Measurements from ENCODE around the gene ANKUB1. TPM values are rescaled to one million over a fixed set of nuclear protein-coding genes. Genes with fewer than 3 reads are reported as not detected.

ANKUB1 gene
- total RNA-seq, 3 donors from 2014 or later (not counting 1 experiment from before 2014, with no cell fraction given) = not detected

DNA sequence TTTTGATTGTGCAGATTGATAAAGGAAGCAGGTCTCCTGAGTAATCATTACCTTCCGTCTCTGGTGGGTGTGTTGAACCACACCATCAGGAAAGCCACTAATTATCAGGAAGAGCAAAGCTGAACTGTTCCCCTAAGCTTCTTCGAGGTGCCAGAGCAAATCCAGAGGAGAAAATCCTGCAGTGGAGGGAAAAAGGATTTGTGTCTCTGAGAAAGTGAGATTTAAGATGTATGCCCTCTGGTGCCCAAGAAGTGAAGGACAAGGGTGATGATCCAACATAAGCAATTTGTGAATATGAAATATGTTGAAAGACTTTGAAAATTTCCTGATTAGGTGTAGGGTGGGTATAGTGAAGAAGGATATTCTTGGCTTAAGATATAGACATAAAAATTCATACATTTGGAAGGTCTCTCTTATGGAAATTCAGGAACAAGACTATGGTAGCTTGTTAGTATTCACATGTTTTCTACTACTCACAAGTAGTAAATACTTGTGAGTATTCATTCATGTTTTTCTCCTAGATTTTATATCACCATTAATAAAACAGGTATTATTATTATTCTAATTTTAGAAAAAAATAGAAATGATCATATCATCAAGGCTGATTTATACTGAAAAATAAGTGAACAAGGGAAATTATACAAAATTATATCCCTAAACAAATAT is 74.8 kb downstream of the ANKUB1 start:
- no peak overlapping the region for H3K4me3 Mint-ChIP-seq

DNA sequence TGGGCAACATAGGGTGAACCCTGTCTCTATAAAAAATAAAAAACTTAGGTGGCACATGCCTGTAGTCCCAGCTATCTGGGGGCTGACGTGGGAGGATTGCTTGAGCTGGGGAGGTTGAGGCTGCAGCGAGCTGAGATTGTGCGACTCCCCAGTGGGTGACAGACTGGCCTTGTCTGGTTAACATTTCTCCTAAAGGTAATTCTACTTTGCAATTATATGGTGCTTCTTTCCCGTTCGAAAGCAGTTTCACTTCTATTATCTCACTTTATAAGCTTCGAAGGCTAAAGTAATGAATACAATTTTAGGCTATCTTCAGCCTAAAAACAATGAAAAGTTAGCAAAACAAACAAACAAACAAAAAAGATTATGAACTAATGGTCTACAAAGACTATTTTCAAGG is 75.4 kb downstream of the ANKUB1 start:
- Histone ChIP-seq H3K4me3 (ENCODE audit: low read length) (no peak overlapping the region), H3K9me3 (ENCODE audit: control insufficient read depth, insufficient read depth, low read length) (no peaks in the 10 kb centered on the region), H3K27me3 (ENCODE audit: control insufficient read depth, insufficient read depth, low read length) (no peaks in the 10 kb centered on the region), H3K4me1 (ENCODE audit: control insufficient read depth, insufficient read depth, low read length) (no peaks in the 10 kb centered on the region), H3K27ac (ENCODE audit: low read length) (no peak overlapping the region), H3K36me3 (ENCODE audit: control insufficient read depth, insufficient read depth, low read length) (no peaks in the 10 kb centered on the region)
- Mint-ChIP-seq H3K27ac (no peak overlapping the region), H3K27me3 (ENCODE audit: low read depth in 2 of 2) (peaks cover under 1 to 14% of the 10 kb centered on the region in 2 donors), H3K4me1 (no peaks in the 10 kb centered on the region), H3K36me3 (no peaks in the 10 kb centered on the region), H3K4me3 (no peak overlapping the region), H3K9me3 (no peaks in the 10 kb centered on the region)
- DNase-seq (no peak), ATAC-seq (no peak)
- WGBS (ENCODE audit: insufficient coverage) = 96% methylated on average over 6 of the region's 6 CpGs
- intact Hi-C loops (cut with micrococcal nuclease) = loop anchor here (1.0 to 5.0 kb wide), 3 partner anchors 185 to 223 kb away; no protein-coding TSS in a partner anchor
- TF ChIP-seq, protein P1, sequence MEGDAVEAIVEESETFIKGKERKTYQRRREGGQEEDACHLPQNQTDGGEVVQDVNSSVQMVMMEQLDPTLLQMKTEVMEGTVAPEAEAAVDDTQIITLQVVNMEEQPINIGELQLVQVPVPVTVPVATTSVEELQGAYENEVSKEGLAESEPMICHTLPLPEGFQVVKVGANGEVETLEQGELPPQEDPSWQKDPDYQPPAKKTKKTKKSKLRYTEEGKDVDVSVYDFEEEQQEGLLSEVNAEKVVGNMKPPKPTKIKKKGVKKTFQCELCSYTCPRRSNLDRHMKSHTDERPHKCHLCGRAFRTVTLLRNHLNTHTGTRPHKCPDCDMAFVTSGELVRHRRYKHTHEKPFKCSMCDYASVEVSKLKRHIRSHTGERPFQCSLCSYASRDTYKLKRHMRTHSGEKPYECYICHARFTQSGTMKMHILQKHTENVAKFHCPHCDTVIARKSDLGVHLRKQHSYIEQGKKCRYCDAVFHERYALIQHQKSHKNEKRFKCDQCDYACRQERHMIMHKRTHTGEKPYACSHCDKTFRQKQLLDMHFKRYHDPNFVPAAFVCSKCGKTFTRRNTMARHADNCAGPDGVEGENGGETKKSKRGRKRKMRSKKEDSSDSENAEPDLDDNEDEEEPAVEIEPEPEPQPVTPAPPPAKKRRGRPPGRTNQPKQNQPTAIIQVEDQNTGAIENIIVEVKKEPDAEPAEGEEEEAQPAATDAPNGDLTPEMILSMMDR (IDR thresholded peaks at IDR 0.05) = no peak

More for the DNA sequence above, 74.8 kb downstream of the ANKUB1 start:
- Histone ChIP-seq H3K27ac (ENCODE audit: low read length) (no peak overlapping the region), H3K9me3 (ENCODE audit: control insufficient read depth, insufficient read depth, low read length) (no peaks in the 10 kb centered on the region), H3K36me3 (ENCODE audit: control insufficient read depth, insufficient read depth, low read length) (no peaks in the 10 kb centered on the region), H3K4me3 (ENCODE audit: low read length) (no peak overlapping the region), H3K4me1 (ENCODE audit: control insufficient read depth, insufficient read depth, low read length) (no peaks in the 10 kb centered on the region), H3K27me3 (ENCODE audit: control insufficient read depth, insufficient read depth, low read length) (no peaks in the 10 kb centered on the region)
- 43% methylated on average over 2 of the region's 2 CpGs for WGBS (ENCODE audit: insufficient coverage)
- DNase-seq (peak in 1 of 2 donors; percentile 52), ATAC-seq (no peak)
- H3K27ac Mint-ChIP-seq = no peak overlapping the region
- H3K27me3 Mint-ChIP-seq (ENCODE audit: low read depth in 2 of 2) = peaks cover 4 to 18% of the 10 kb centered on the region in 2 donors
- no peaks in the 10 kb centered on the region for H3K36me3 Mint-ChIP-seq
- H3K4me1 Mint-ChIP-seq = no peaks in the 10 kb centered on the region
- H3K9me3 Mint-ChIP-seq = no peaks in the 10 kb centered on the region
- TF ChIP-seq, protein P1 (IDR thresholded peaks at IDR 0.05) = peak; percentile 65
- intact Hi-C loops (cut with micrococcal nuclease) = loop anchor here (1.0 to 5.0 kb wide), 3 partner anchors 185 to 223 kb away; no protein-coding TSS in a partner anchor

DNA sequence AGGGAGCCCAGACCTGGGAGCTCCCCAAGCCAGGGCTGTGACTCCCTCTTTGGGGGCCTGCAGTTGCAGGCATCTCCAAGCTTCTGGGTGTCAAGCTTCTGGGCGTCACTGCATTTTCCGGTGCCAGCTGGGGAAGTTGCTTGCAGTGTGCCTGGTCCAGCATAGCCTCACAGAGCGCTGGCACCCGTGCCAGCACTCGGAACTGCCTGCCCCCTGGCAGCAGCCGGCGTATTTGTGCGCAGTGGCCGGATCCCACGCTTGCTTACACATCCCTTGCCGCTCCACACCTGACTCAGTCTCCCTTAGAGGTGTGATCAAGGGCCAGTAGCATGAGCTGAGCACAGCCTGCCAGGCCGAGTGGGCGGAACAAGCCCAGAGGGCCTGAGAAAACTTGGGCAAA is 77.1 kb downstream of the ANKUB1 start:
- H3K27me3 Mint-ChIP-seq (ENCODE audit: low read depth in 2 of 2) = peaks cover 0 to 3% of the 10 kb centered on the region in 2 donors
- WGBS (ENCODE audit: insufficient coverage) = 94% methylated on average over 13 of the region's 13 CpGs

More for the DNA sequence above, 77.1 kb downstream of the ANKUB1 start:
- H3K9me3 Mint-ChIP-seq = no peaks in the 10 kb centered on the region
- Histone ChIP-seq H3K9me3 (ENCODE audit: control insufficient read depth, insufficient read depth, low read length) (no peaks in the 10 kb centered on the region), H3K4me3 (ENCODE audit: low read length) (no peak overlapping the region), H3K36me3 (ENCODE audit: control insufficient read depth, insufficient read depth, low read length) (no peaks in the 10 kb centered on the region), H3K4me1 (ENCODE audit: control insufficient read depth, insufficient read depth, low read length) (no peaks in the 10 kb centered on the region), H3K27ac (ENCODE audit: low read length) (no peak overlapping the region), H3K27me3 (ENCODE audit: control insufficient read depth, insufficient read depth, low read length) (no peaks in the 10 kb centered on the region)
- no peak for ATAC-seq
- H3K4me1 Mint-ChIP-seq = no peaks in the 10 kb centered on the region
- H3K36me3 Mint-ChIP-seq = no peaks in the 10 kb centered on the region
- TF ChIP-seq, protein P1 (IDR thresholded peaks at IDR 0.05) = no peak
- no peak for DNase-seq
- H3K4me3 Mint-ChIP-seq = no peak overlapping the region
- intact Hi-C loops (cut with micrococcal nuclease) = loop anchor here (5.0 kb wide), 1 partner anchor 183 kb away; no protein-coding TSS in a partner anchor
- H3K27ac Mint-ChIP-seq = no peak overlapping the region
